HG03439 (cell line): Measurements from ENCODE around the gene KANK2.
"Not testable (repeated sequence)": the region's sequence is repeated elsewhere in the genome, so short reads cannot be mapped to it uniquely, and the experiment has no call there.

ENCODE experiments used
- ATAC-seq: cut with Tn5 transposase; IDR thresholded peaks from one replicate; pipeline ENCODE4 v1.9.1; 2021; ENCODE audit warnings: mild to moderate bottlenecking, moderate library complexity; ENCODE audit not compliant: unreplicated experiment

The KANK2 gene

GRCh38 chr19:11175920-11176319 is 21.4 kb downstream of the KANK2 start:
- ATAC-seq = no peak

- ATAC-seq = no peak
Measured at GRCh38 chr19:11174336-11174735, 23.0 kb downstream of the KANK2 start.

GRCh38 chr19:11173516-11174155 is 23.7 kb downstream of the KANK2 start:
- ATAC-seq = no peak

GRCh38 chr19:11172576-11172975 is 24.8 kb downstream of the KANK2 start:
- no peak for ATAC-seq

GRCh38 chr19:11171144-11171543 is 26.2 kb downstream of the KANK2 start:
- no peak for ATAC-seq

GRCh38 chr19:11169896-11170678 is 27.3 kb downstream of the KANK2 start:
- ATAC-seq = no peak

- no peak for ATAC-seq
Measured at GRCh38 chr19:11168568-11168967, 28.8 kb downstream of the KANK2 start.

- no peak for ATAC-seq
Measured at GRCh38 chr19:11166281-11167142, 30.8 kb downstream of the KANK2 start.

GRCh38 chr19:11165486-11166030 is 31.8 kb downstream of the KANK2 start:
- ATAC-seq = no peak

GRCh38 chr19:11164879-11165406 is 32.4 kb downstream of the KANK2 start:
- no peak for ATAC-seq

GRCh38 chr19:11164296-11164695 is 33.0 kb downstream of the KANK2 start:
- ATAC-seq = no peak

- ATAC-seq = not testable (repeated sequence)
Measured at GRCh38 chr19:11160440-11160768, 36.9 kb downstream of the KANK2 start.

- ATAC-seq = no peak
Measured at GRCh38 chr19:11159598-11160439, 37.5 kb downstream of the KANK2 start.

- peak; percentile 97 for ATAC-seq
Measured at GRCh38 chr19:11155373-11156120, 41.8 kb downstream of the KANK2 start, which contains the start of gene SPC24. SPC24 (minus strand) TSS chr19:11155782; CDS start chr19:11155776, 6 bp downstream.

- ATAC-seq = no peak
Measured at GRCh38 chr19:11154683-11155047, 42.7 kb downstream of the KANK2 start.

- no peak for ATAC-seq
Measured at GRCh38 chr19:11152318-11153062, 44.9 kb downstream of the KANK2 start.

GRCh38 chr19:11151181-11151580 is 46.2 kb downstream of the KANK2 start:
- no peak for ATAC-seq

GRCh38 chr19:11148001-11148400 is 49.3 kb downstream of the KANK2 start:
- no peak for ATAC-seq

GRCh38 chr19:11145536-11145924 is 51.8 kb downstream of the KANK2 start:
- ATAC-seq = no peak
